Nucleus accumbens (tissue), 56 donors: ENCODE data around the gene PRKCH.

Source experiments
- DNase-seq, 56 donors: peaks; one replicate each; lab custom pipeline; 2025; lab: John Stamatoyannopoulos, UW

PRKCH gene

DNA sequence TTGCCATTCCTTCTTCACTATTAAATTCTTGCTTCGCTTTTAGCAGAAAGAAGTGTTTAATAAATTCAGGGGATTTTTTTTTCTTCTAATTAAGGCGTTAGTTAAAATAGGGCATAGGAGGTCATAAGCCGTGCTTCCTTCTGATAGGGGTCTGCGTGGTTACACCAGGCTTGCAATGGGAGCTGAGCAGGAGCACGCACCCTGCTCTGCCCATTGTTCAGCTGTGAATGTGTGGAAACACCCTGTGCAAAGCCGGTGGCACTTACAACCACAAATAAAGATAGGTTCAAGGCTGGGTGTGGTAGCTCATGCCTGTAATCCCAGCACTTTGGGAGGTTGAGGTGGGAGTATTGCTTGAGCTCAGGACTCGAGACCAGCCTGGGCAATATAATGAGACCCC lies 162.1 kb downstream of the PRKCH start:
- DNase-seq: no peak

- DNase-seq: no peak
These were observed 162.7 kb downstream of the PRKCH start for GRCh38 chr14:61484031-61484430.

GRCh38 chr14:61484826-61485584 lies 163.6 kb downstream of the PRKCH start:
- no peak for DNase-seq

DNA sequence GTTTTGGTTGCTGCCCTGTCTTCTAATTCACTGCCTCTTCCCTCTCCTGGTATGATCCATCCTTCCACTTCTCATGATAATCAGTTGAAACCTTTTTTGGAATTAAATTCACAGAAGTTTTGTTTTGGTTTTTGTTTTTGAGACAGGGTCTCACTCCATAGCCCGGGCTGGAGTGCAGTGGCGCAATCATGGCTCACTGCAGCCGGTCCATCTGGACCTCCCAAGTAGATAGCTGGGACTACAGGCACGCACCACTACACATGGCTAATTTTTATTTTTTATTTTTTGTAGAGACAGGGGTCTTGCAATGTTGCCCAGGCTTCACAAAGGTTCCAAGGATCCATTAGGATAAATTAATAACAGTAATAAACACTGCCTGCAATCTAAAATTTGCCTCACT lies 164.3 kb downstream of the PRKCH start:
- no peak for DNase-seq

DNA sequence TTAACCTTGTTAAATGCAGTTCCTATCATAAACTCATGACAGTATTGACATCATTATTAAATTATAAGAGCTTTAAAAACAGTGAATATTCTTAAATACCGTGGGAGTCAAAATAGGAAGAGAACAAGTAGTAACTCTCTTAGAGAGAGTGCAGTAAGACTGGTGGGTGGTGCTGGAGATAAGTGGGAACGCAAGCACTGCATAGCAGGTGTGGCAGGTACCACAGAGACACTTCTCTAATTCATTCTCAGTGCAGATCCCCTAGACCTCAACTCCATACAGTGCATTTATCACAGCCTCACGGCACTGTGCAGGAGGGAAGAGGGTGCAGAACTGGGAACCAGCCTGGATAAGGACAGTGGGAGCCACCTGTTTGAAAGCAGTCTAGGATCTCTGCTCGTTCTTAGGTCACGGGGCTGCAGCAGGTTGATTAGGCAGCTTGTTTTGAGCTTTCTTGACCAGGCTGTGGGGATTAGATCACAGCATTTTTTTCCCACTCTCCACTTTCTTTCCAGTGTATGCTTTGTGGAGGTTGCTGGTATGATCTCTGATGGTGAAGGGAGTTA lies 165.6 kb downstream of the PRKCH start:
- DNase-seq: peak in 12 of 56 donors; percentile 17 to 59 (median 31)

- DNase-seq: no peak
These were observed 167.3 kb downstream of the PRKCH start for GRCh38 chr14:61488417-61489401.

DNA sequence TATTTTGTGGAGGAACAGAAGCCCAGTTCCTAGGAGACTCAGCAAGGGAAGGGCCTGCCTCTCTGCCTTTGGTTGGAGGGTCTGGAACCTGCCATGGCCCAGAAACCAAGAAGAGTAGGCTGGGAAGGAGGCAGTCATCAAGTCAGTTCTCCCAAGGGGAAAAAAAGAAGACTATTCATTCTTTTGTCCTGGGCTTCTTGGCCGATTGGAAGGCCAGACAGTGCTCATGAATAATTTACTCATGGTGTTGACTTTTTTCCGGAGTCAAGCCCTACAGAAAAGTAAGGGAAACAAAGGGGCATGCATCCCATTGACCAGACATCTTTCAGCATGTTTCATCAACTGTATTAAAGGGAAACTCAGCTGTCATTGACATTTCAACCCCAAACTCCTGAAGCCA lies 168.1 kb downstream of the PRKCH start:
- DNase-seq: peak in 1 of 56 donors; percentile 15

DNA sequence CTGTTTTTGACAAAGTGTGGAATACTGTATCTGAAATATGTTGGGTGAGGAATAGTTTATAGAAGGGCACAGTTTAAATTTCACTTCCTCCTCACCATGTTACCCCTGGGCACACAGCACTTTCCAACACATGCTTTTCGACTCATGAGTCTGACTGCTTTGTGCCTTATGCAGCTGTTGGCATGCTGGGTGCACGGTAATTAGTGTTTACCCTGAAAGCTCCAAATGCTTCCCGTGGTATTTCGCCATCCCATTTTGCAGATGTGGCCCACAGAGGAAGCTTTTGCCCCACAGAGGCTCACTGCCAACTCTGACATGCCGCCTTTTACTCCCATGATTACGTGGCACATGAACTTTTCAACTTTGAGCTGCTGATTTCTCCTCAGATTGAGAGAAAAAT lies 168.6 kb downstream of the PRKCH start:
- peak in 3 of 56 donors; percentile 17 to 38 (median 27) for DNase-seq

DNA sequence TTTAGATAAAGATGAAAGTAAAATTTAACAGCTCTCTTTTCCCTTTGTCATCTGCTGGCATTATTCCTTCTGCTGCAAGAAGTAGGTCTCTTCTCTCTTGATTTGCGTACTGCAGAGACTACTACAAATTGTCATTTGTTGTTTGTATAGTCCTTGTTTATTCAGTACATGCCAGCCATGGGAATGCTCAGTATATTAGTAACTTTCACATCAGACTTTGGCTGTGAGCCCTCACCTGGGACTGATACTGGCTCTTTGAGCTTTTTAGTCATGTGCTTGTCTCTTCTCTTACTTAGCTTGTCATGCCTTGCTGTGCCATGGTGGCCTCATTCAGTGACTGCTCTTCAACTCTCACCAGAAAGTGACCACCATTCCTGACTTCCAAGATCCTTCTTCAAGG lies 169.8 kb downstream of the PRKCH start:
- no peak for DNase-seq

DNA sequence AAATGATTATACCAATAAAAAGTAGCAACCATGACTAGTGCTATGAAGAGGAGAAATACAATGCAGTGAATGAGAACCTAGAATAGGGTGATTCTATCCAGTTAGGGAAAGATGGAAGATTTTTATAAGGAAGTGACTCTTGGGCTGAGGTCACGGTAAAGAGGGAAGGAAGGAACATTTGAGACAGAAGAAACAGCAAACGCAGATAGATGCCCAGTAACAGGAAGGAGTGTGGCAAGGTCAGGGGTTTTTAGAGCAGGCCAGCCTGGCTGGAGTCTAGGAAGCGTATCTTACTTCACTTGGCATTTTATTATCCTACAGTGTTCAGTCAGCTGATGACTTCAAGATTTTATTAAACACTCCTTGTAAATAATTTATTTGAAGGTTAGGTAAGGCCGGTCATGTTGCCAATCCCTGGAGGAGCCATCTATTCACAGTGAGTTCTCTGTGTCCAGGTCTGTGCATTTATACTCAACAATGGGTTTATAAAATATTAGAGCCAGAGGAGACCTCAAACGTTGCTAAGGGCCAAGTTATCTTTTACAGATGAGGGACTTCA lies 170.6 kb downstream of the PRKCH start:
- peak in 1 of 56 donors; percentile 20 for DNase-seq

DNA sequence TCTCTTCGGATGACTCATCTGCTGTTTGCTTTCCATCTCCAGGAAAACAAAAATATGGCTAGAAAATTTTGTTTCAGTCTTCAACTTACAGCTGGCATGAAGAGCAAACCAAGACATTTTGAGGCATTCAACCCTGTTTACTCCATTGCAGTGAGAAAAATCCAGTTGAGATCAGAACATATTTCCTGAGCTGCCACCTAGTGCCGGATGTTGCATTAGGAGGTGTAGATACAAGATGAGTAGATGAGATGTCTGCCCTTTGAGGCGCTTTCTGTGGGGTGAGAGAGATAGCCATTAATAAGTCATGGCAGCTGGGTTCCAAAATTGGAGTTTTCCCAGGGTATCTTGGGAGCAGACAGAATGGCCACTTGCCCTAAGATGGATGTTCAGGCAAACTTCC lies 171.1 kb downstream of the PRKCH start:
- no peak for DNase-seq

DNA sequence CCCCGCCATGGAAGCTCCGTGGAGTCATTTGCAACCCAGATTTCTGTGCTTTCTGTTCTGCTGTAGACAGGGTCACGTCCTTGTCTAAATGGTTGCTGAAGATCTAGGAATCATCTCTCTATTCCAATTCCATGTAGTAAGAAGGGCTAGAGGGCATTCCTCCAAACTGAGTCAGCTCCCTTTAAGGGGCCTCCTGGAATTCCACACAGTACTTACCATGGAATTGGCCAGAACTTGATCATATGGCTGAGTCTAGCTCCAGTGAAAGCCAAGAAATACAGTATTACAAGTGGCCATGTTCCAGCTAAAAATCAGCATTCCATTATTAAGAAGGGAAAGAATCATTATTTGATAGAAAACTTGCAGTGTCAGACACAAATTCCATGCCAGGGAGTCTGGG lies 171.9 kb downstream of the PRKCH start:
- no peak for DNase-seq

DNA sequence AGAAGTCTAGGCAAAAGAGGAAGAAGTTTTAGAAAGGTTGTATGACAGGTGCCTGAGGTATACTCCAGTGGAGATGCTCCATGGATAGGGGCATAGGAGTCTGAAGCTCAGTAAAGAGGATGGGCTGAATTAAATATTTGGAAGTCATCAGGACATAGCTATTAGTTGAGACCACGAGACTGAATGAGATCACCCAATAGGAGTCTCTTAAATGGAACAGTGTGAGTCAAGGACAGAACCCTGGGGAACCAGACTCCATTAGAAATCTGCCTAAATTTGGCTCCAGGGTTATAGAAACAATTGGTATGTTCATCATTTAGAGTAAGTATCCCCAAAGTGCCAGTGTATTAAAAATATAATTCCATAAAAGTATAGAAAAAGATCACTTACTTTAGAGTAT lies 172.6 kb downstream of the PRKCH start:
- no peak for DNase-seq

DNA sequence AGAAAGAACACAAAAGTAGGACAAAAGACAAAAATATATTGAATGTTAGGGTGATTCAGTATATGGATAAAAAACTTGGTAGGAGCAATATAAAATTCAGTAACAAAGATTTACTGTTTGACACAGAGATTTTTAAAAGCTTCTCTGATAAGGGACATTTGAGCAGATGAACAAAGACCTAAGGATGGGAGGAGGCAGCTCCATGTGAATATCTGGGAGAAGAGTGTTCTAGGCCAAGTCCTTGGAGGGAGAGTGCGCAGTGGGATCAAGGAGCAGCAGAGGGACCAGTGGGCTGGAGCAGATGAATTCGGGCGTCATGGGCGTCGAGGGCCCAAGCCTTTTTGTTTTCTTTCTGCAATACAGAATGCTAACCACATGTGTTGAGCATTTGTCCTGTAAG lies 174.4 kb downstream of the PRKCH start:
- DNase-seq: no peak

GRCh38 chr14:61498303-61498702 lies 176.9 kb downstream of the PRKCH start:
- no peak for DNase-seq

DNA sequence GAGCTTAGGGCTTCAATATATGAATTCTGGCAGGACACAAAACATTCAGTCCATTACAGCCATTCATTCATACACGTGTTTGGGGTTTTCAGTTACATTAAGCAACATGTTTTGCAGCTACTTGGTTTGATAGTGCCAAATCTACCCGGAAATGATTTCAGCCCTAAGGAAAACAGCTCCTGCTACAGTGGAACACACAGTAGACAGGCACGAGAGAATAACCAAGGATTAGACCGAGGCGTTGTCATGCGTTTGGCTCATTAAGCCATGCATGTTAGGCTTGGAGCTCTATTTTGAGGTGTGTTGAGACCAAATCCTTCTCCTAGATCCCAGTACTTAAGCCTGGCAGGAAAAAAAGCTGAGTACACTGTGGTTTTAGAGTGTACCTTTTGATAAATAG lies 177.4 kb downstream of the PRKCH start:
- no peak for DNase-seq

- no peak for DNase-seq
These were observed 178.6 kb downstream of the PRKCH start for GRCh38 chr14:61499991-61500390.

GRCh38 chr14:61501714-61502458 lies 180.5 kb downstream of the PRKCH start:
- no peak for DNase-seq

GRCh38 chr14:61502459-61503093 lies 181.2 kb downstream of the PRKCH start:
- DNase-seq: no peak
